ENCODE data around the gene AP3B2.

AP3B2 gene

DNA sequence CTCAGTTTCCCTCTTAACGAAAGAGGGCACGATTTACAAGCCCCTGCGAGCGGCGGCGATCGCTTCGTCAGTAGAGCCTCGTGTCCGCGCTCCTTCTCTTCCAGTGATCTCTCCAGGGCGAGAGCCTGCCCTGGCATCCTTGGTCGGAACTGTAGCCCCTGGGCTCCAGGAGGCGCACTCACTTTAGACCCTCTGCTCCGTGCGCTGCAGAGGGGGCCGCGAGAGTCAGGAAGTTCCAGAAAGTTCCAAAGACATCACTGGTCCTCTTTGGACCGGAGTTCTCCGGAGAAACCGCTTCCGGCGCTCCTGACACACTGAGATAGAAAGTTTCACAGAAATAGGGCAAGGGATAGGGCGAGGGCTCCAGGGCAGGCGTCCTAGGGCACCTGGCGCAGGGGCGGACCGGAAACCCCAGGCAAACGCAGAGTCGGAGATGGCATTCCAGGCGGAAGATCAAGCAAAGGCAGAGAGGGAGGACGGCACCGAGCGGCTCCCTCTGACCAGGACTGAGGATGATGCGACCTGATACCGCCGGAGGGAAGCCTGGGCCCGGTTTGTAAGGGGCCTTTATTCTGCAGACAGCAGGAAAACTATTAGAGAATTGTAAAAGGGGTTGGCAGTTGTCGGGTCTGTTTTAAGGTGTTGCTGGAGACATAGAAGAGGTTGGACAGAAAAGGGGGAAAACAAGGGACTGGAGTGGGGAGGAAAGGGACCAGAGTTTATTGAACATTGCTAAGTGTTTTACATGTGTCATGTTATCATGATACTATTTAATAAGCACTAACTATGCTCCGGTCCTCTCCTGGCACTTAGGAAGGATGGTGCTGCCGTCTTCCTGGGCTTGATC lies 61.2 kb downstream of the AP3B2 start:
- Histone ChIP-seq H3K4me3 (replicated peaks; ENCODE audit: insufficient read depth, low read length) (no peak overlapping the region), H3K27ac (replicated peaks) (no peak overlapping the region), H3K27me3 (ENCODE audit: insufficient read depth, poor library complexity, severe bottlenecking) (peaks cover 38% of the 10 kb centered on the region)
- TF ChIP-seq POLR2AphosphoS5 (IDR thresholded peaks at IDR 0.05; ENCODE audit: low read depth) (no peak), GABPA (IDR thresholded peaks at IDR 0.05; ENCODE audit: low read depth) (no peak), SPI1 (IDR thresholded peaks at IDR 0.05; ENCODE audit: borderline replicate concordance, low read depth) (no peak)
- TF ChIP-seq, protein P1, sequence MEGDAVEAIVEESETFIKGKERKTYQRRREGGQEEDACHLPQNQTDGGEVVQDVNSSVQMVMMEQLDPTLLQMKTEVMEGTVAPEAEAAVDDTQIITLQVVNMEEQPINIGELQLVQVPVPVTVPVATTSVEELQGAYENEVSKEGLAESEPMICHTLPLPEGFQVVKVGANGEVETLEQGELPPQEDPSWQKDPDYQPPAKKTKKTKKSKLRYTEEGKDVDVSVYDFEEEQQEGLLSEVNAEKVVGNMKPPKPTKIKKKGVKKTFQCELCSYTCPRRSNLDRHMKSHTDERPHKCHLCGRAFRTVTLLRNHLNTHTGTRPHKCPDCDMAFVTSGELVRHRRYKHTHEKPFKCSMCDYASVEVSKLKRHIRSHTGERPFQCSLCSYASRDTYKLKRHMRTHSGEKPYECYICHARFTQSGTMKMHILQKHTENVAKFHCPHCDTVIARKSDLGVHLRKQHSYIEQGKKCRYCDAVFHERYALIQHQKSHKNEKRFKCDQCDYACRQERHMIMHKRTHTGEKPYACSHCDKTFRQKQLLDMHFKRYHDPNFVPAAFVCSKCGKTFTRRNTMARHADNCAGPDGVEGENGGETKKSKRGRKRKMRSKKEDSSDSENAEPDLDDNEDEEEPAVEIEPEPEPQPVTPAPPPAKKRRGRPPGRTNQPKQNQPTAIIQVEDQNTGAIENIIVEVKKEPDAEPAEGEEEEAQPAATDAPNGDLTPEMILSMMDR (IDR thresholded peaks at IDR 0.05; ENCODE audit: insufficient read depth, low read length), result no peak
- TF ChIP-seq, protein P2, sequence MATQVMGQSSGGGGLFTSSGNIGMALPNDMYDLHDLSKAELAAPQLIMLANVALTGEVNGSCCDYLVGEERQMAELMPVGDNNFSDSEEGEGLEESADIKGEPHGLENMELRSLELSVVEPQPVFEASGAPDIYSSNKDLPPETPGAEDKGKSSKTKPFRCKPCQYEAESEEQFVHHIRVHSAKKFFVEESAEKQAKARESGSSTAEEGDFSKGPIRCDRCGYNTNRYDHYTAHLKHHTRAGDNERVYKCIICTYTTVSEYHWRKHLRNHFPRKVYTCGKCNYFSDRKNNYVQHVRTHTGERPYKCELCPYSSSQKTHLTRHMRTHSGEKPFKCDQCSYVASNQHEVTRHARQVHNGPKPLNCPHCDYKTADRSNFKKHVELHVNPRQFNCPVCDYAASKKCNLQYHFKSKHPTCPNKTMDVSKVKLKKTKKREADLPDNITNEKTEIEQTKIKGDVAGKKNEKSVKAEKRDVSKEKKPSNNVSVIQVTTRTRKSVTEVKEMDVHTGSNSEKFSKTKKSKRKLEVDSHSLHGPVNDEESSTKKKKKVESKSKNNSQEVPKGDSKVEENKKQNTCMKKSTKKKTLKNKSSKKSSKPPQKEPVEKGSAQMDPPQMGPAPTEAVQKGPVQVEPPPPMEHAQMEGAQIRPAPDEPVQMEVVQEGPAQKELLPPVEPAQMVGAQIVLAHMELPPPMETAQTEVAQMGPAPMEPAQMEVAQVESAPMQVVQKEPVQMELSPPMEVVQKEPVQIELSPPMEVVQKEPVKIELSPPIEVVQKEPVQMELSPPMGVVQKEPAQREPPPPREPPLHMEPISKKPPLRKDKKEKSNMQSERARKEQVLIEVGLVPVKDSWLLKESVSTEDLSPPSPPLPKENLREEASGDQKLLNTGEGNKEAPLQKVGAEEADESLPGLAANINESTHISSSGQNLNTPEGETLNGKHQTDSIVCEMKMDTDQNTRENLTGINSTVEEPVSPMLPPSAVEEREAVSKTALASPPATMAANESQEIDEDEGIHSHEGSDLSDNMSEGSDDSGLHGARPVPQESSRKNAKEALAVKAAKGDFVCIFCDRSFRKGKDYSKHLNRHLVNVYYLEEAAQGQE (IDR thresholded peaks at IDR 0.05; ENCODE audit: insufficient replicate concordance, low read depth), result no peak
- no peak for DNase-seq (ENCODE audit: low read depth in 1 of 2, low spot score in 1 of 2)

DNA sequence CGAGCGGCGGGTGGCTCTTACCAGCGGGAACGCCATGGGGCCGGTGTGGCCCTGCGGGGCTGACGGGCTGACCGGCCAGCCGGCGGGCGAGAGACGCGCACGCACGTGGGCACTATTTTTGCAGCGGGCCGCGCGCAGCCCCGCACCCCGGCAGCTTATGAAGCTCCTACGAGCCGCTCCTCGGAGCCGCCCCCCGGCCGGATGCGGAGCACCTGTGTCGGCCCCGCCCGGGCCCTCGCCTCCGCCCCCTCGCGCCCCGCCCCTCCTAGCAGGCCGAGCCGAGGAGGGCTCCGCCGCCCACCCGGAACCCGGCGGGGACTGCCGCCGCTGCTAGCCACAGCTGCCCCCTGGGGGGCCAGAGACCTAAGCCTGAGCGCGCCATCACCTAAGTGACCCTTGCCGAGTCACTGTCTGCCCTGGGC lies 61.8 kb downstream of the AP3B2 start:
- H3K4me3 ChIP-seq (replicated peaks; ENCODE audit: insufficient read depth, low read length), result no peak overlapping the region
- no peak overlapping the region for H3K27ac ChIP-seq (replicated peaks)
- no peak for TF ChIP-seq GABPA (IDR thresholded peaks at IDR 0.05; ENCODE audit: low read depth)
- TF ChIP-seq, protein P2 (IDR thresholded peaks at IDR 0.05; ENCODE audit: insufficient replicate concordance, low read depth), result no peak
- H3K27me3 ChIP-seq (ENCODE audit: insufficient read depth, poor library complexity, severe bottlenecking), result peaks cover 38% of the 10 kb centered on the region
- DNase-seq (ENCODE audit: low read depth in 1 of 2, low spot score in 1 of 2), result no peak

DNA sequence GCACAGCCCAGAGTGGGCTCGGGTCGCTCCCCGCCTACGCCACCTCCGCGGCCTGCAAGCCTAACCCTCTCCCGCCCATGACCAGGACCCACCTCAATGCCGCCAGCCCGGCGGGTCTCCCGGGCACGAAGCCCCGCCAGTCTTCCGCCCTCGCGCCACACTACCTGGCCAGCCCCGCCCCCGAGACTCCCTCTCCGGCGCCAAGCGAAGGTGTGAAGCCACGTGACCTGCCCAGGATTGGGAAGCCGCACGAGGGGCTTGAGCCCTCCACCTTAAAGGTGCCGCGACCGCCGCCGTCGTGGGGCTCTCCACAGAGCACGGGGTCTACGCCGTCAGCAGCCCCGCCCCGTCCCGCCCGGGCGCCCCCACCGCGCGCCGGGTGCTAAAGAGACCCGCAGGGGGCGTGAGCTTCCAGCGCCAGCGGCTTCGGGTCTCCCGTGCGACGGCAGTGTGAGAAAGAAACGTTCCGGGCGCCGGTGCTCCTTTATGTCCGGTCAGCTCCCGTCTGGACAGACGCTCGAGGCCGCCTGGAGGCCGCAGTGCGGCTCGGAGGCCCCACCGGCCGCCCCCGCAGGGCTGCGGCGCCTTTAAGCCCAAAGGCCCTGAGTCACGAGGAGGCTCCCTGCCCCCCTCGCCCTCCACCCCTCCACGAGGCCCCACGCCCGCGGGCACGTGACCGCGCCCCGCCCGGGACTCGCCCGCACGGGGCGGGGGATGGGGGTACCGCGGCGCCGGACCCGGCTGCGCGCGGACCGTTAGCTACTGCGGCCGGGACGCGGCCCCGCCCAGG lies 62.4 kb downstream of the AP3B2 start, which contains the start of gene CPEB1:
Gene CPEB1 (minus strand): TSS at position 319 of the 790 bp plus-strand sequence. CDS start 18,904 bp downstream, outside the sequence.
- DNase-seq (ENCODE audit: low read depth in 1 of 2, low spot score in 1 of 2), result no peak
- no peak within 1 kb of the TSS for H3K27ac ChIP-seq (replicated peaks)
- no peak within 1 kb of the TSS for H3K4me3 ChIP-seq (replicated peaks; ENCODE audit: insufficient read depth, low read length)
- no peak for TF ChIP-seq GABPA (IDR thresholded peaks at IDR 0.05; ENCODE audit: low read depth)
- TF ChIP-seq, protein P2 (IDR thresholded peaks at IDR 0.05; ENCODE audit: insufficient replicate concordance, low read depth), result no peak
- no peak for TF ChIP-seq POLR2AphosphoS5 (IDR thresholded peaks at IDR 0.05; ENCODE audit: low read depth)
- TF ChIP-seq SPI1 (IDR thresholded peaks at IDR 0.05; ENCODE audit: borderline replicate concordance, low read depth), result no peak
- TF ChIP-seq, protein P1 (IDR thresholded peaks at IDR 0.05; ENCODE audit: insufficient read depth, low read length), result no peak
- peaks cover 41% of the 10 kb centered on the region for H3K27me3 ChIP-seq (ENCODE audit: insufficient read depth, poor library complexity, severe bottlenecking)

Data from HL-60 (cell line).